Measurements from ENCODE around the gene TCEA2. TPM values are rescaled to one million over a fixed set of nuclear protein-coding genes. Genes with fewer than 3 reads are reported as not detected.

Gene TCEA2
- total and polyA plus RNA-seq, 9 of the 15 experiments (the other 6 are each of a cell fraction or from before 2014, with no cell fraction given), result 1.4 to 28.7 (median 5.4) TPM

GRCh38 chr20:64025101-64025825 is 37.7 kb upstream of the TCEA2 start:
- H3K9me1 ChIP-seq (ENCODE audit: control insufficient read depth, insufficient read depth, low read length), result no peaks in the 10 kb centered on the region
- H4K20me1 ChIP-seq (replicated peaks; ENCODE audit: control insufficient read depth, insufficient read depth, low read length), result peaks cover 3% of the 10 kb centered on the region; the same call in 1 of the 2 replicates
- H3K4me2 ChIP-seq (ENCODE audit: insufficient read depth, low read length), result no peak overlapping the region
- CTCF ChIA-PET (ENCODE audit: low intra/inter-chr PET ratio), result no interaction called here
- H3K27me3 ChIP-seq (ENCODE audit: control insufficient read depth in 2 of 2, insufficient read depth in 2 of 2, low read length in 2 of 2), result no peaks in the 10 kb centered on the region
- FAIRE-seq, result no peak
- no peak for DNase-seq (ENCODE audit: extremely low read depth in 1 of 4, low spot score in 3 of 4)
- no TSS peak for BruUV-seq (replicated peaks)
- in situ Hi-C loops (cut with MboI) (no loop called here), intact Hi-C loops (cut with micrococcal nuclease) (no loop called here)
- 92% methylated on average over 18 of the region's 18 CpGs for WGBS (ENCODE audit: insufficient coverage, low coverage, missing lambda C conversion rate)
- no peak for ATAC-seq
- H2AFZ ChIP-seq (ENCODE audit: low read depth, low read length), result no peak overlapping the region
- TF ChIP-seq XRCC4 (IDR thresholded peaks at IDR 0.05; ENCODE audit: extremely low read depth, insufficient read depth, insufficient read length) (no peak), STAT6 (CRISPR knock-in tag; IDR thresholded peaks at IDR 0.05) (no peak), PURB (CRISPR knock-in tag; IDR thresholded peaks at IDR 0.05; ENCODE audit: low read depth) (no peak), ZNF324 (CRISPR knock-in tag; IDR thresholded peaks at IDR 0.05) (no peak), KHSRP (IDR thresholded peaks at IDR 0.05) (no peak), MLLT1 (IDR thresholded peaks at IDR 0.05) (no peak), HNRNPUL1 (IDR thresholded peaks at IDR 0.05; ENCODE audit: low read length) (no peak)
- no peaks in the 10 kb centered on the region for H3K79me2 ChIP-seq (ENCODE audit: control insufficient read depth, insufficient read depth, low read length)
- no peak overlapping the region for H3K27ac ChIP-seq (ENCODE audit: extremely low read depth, low read depth, low read length)
- POLR2A ChIA-PET, result no interaction called here
- no peak overlapping the region for H3K9ac ChIP-seq (ENCODE audit: insufficient read depth in 1 of 2, low read depth in 2 of 2, low read length in 2 of 2)
- peaks cover 90% of the 10 kb centered on the region; the same call in 2 of the 3 replicates for H3K36me3 ChIP-seq (ENCODE audit: control insufficient read depth, insufficient read depth, low read length)
- H3K9me3 ChIP-seq (replicated peaks; ENCODE audit: control insufficient read depth, insufficient read depth, low read depth, low read length), result no peaks in the 10 kb centered on the region
- peaks cover 0 to 7% of the 10 kb centered on the region in 2 experiments; a peak in 1 of 5 replicates for H3K4me1 ChIP-seq (replicated peaks in 1 of 2; ENCODE audit: control insufficient read depth in 2 of 2, insufficient read depth in 2 of 2, low read length in 2 of 2)
- H3K4me3 ChIP-seq, result no peak overlapping the region
